A673 (cell line): ENCODE measurements around the gene SPRED3. TPM values are rescaled to one million over a fixed set of nuclear protein-coding genes. Genes with fewer than 3 reads are reported as not detected.

Experiments
- BruUV-seq: library from RNA; stranded (reverse); fragments of 400-500 nt; replicated peaks from 2 replicates; lab custom pipeline; 2021; lab: Mats Ljungman, UMichigan
- CTCF ChIA-PET: fragments of 300-600 bp; sonication (Branson Sonifier 250); formaldehyde crosslinking; loops from one replicate; lab custom pipeline; 2022; ENCODE audit warnings: antibody characterized with exemption; lab: Charles Lee
- POLR2A ChIA-PET: fragments of 300-600 bp; sonication (Branson Sonifier 250); formaldehyde crosslinking; loops from one replicate; lab custom pipeline; 2022; ENCODE audit warnings: antibody characterized with exemption; ENCODE audit not compliant: low non-redundant PET; lab: Charles Lee
- DNase-seq: peaks from one replicate; pipeline ENCODE4 v3.0.0-alpha.2; 2015; ENCODE audit warnings: low spot score
- H3K27ac ChIP-seq: fragments of 200-600 bp; sonication (generic); 2 replicates; pipeline ENCODE4 v1.5.1; 2016; ENCODE audit warnings: mixed run types, low read depth, mild to moderate bottlenecking, mixed read lengths, antibody characterized with exemption, low read length; ENCODE audit not compliant: poor library complexity, severe bottlenecking
- H3K27me3 ChIP-seq: fragments of 200-600 bp; sonication (generic); replicated peaks from 2 replicates; pipeline ENCODE4 v1.6.1; 2017; ENCODE audit warnings: mixed run types, low read depth, mild to moderate bottlenecking, mixed read lengths, antibody characterized with exemption, low read length; ENCODE audit not compliant: insufficient read depth, poor library complexity
- H3K36me3 ChIP-seq: fragments of 200-600 bp; sonication (generic); 2 replicates; pipeline ENCODE4 v1.6.1; 2016; ENCODE audit warnings: mixed run types, mild to moderate bottlenecking, mixed read lengths, antibody characterized with exemption, low read length; ENCODE audit not compliant: insufficient read depth, poor library complexity, severe bottlenecking
- H3K4me1 ChIP-seq: fragments of 200-600 bp; sonication (generic); 2 replicates; pipeline ENCODE4 v1.6.1; 2017; ENCODE audit warnings: mixed run types, mild to moderate bottlenecking, mixed read lengths, antibody characterized with exemption, low read length; ENCODE audit not compliant: insufficient read depth, poor library complexity, severe bottlenecking
- H3K4me3 ChIP-seq: fragments of 200-600 bp; sonication (generic); 2 replicates; pipeline ENCODE4 v1.5.1; 2016; ENCODE audit warnings: low read depth, mixed run types, mild to moderate bottlenecking, mixed read lengths, low read length; ENCODE audit not compliant: poor library complexity, severe bottlenecking
- H3K9me3 ChIP-seq: fragments of 200-600 bp; sonication (generic); 2 replicates; pipeline ENCODE4 v1.6.1; 2016; ENCODE audit warnings: mixed run types, low read depth, mild to moderate bottlenecking, mixed read lengths, antibody characterized with exemption, low read length; ENCODE audit not compliant: poor library complexity, severe bottlenecking
- CTCF ChIP-seq: fragments of 300-800, 200-600 bp; sonication (generic); conservative IDR thresholded peaks from 2 replicates; pipeline ENCODE4 v1.5.1; 2017; ENCODE audit warnings: low read depth, mild to moderate bottlenecking, antibody characterized with exemption, low read length, moderate library complexity, mixed read lengths
- EZH2 ChIP-seq: fragments of 200-600 bp; sonication (generic); IDR thresholded peaks from 2 replicates; pipeline ENCODE4 v1.6.1; 2017; ENCODE audit warnings: borderline replicate concordance, low read depth, mild to moderate bottlenecking, mixed read lengths, antibody characterized with exemption, low read length; ENCODE audit not compliant: poor library complexity, severe bottlenecking
- intact Hi-C: fragments of 100-400 bp; cut with micrococcal nuclease; formaldehyde crosslinking; loops from one replicate; pipeline ENCODE4 v1.10.0; 2022; ENCODE audit not compliant: unreplicated experiment
- total RNA-seq: library from RNA; stranded (reverse); gene quantifications from 2 replicates; pipeline ENCODE4 v1.2.3, GENCODE V29; 2021

Gene SPRED3
- total RNA-seq, 1 experiment from 2014 or later = 6.2 TPM

- Histone ChIP-seq H3K27me3 (no peaks in the 10 kb centered on the region), H3K4me3 (peak overlapping the region; percentile 83), H3K27ac (peak overlapping the region; percentile 94), H3K36me3 (peaks cover 27% of the 10 kb centered on the region), H3K4me1 (peaks cover 10% of the 10 kb centered on the region), H3K9me3 (no peaks in the 10 kb centered on the region)
- BruUV-seq = TSS peak; percentile 60
- intact Hi-C loops = no loop called here
- TF ChIP-seq CTCF (no peak), EZH2 (no peak)
- no peak for DNase-seq
- POLR2A ChIA-PET = no interaction called here
- CTCF ChIA-PET = no interaction called here
These were observed 13.4 kb upstream of the SPRED3 start for GRCh38 chr19:38375098-38375493.

GRCh38 chr19:38375748-38376147 lies 12.7 kb upstream of the SPRED3 start:
- no peaks in the 10 kb centered on the region for H3K27me3 ChIP-seq
- H3K4me3 ChIP-seq = peak overlapping the region; percentile 83
- H3K27ac ChIP-seq = peak overlapping the region; percentile 94
- ChIA-PET CTCF (no interaction called here), POLR2A (no interaction called here)
- no peaks in the 10 kb centered on the region for H3K9me3 ChIP-seq
- no TSS peak for BruUV-seq
- TF ChIP-seq CTCF (no peak), EZH2 (no peak)
- H3K36me3 ChIP-seq = peaks cover 32% of the 10 kb centered on the region
- H3K4me1 ChIP-seq = peaks cover 10% of the 10 kb centered on the region
- no peak for DNase-seq
- intact Hi-C loops = no loop called here

- H3K4me1 ChIP-seq = peaks cover 10% of the 10 kb centered on the region
- H3K9me3 ChIP-seq = no peaks in the 10 kb centered on the region
- intact Hi-C loops = no loop called here
- ChIA-PET CTCF (no interaction called here), POLR2A (no interaction called here)
- TF ChIP-seq CTCF (no peak), EZH2 (no peak)
- peaks cover 41% of the 10 kb centered on the region for H3K36me3 ChIP-seq
- no peak for DNase-seq
- no peak overlapping the region for H3K4me3 ChIP-seq
- H3K27ac ChIP-seq = peak overlapping the region; percentile 94
- H3K27me3 ChIP-seq = no peaks in the 10 kb centered on the region
- BruUV-seq = no TSS peak
These were observed 11.9 kb upstream of the SPRED3 start for GRCh38 chr19:38376576-38376975.
